Neural crest cell (in vitro differentiated cells): ENCODE results near the gene ZNF71. TPM values are rescaled to one million over a fixed set of nuclear protein-coding genes. Genes with fewer than 3 reads are reported as not detected.

ENCODE experiments used
- DNase-seq: peaks from one replicate; pipeline ENCODE4 v3.0.0; 2021; ENCODE audit warnings: low read depth, mixed read lengths, low spot score
- H3K27ac Mint-ChIP-seq: one replicate; pipeline ENCODE4 v1.8.0; 2021; ENCODE audit warnings: mild to moderate bottlenecking, mixed read lengths; ENCODE audit not compliant: unreplicated experiment
- H3K27me3 Mint-ChIP-seq: 2 replicates; pipeline ENCODE4 v1.8.0; 2021; ENCODE audit warnings: low read depth, mild to moderate bottlenecking, mixed read lengths
- H3K36me3 Mint-ChIP-seq: 2 replicates; pipeline ENCODE4 v1.8.0; 2021; ENCODE audit warnings: low read depth, mild to moderate bottlenecking, mixed read lengths
- H3K4me1 Mint-ChIP-seq: 2 replicates; pipeline ENCODE4 v1.8.0; 2021; ENCODE audit warnings: mixed read lengths
- H3K4me3 Mint-ChIP-seq: one replicate; pipeline ENCODE4 v1.8.0; 2021; ENCODE audit warnings: mild to moderate bottlenecking, mixed read lengths
- H3K9me3 Mint-ChIP-seq: 2 replicates; pipeline ENCODE4 v1.8.0; 2021; ENCODE audit warnings: mixed read lengths
- CTCF ChIP-seq: fragments of 200-600 bp; sonication (generic); conservative IDR thresholded peaks from 2 replicates; pipeline ENCODE4 v1.5.0; 2021; ENCODE audit warnings: antibody characterized with exemption, mild to moderate bottlenecking
- long read RNA-seq: library from polyadenylated mRNA; unstranded; transcript quantifications from one replicate; pipeline ENCODE4 v2.0.0, GENCODE V29; 2020
- total RNA-seq: library from RNA; stranded (reverse); gene quantifications from 2 replicates; pipeline ENCODE4 v1.2.1, GENCODE V29; 2021

ZNF71 gene
- 21.7 TPM in 2 replicates for total RNA-seq
- long read RNA-seq, full-length matches to known transcripts: 2 of 4 reads
- long read RNA-seq, partial matches to known transcripts: 1 of 4 reads
- long read RNA-seq, other reads (novel, unspliced or antisense): 1 of 4 reads

GRCh38 chr19:56594783-56595547 is at the start of gene ZNF71:
TSS of gene ZNF71 (plus strand) at chr19:56595302. CDS start at chr19:56601559, 6,257 bp downstream.
- DNase-seq: peak; percentile 87
- Mint-ChIP-seq H3K4me3 (peak within 1 kb of the TSS; percentile 94), H3K9me3 (peaks cover 27% of the 10 kb centered on the region), H3K27me3 (peaks cover 5% of the 10 kb centered on the region), H3K4me1 (peaks cover 12% of the 10 kb centered on the region), H3K27ac (peak within 1 kb of the TSS; percentile 99), H3K36me3 (peaks cover 46% of the 10 kb centered on the region)
- TF ChIP-seq CTCF: no peak

- no peaks in the 10 kb centered on the region for H3K27me3 Mint-ChIP-seq
- H3K4me3 Mint-ChIP-seq: no peak overlapping the region
- peaks cover 23% of the 10 kb centered on the region for H3K9me3 Mint-ChIP-seq
- DNase-seq: no peak
- TF ChIP-seq CTCF: no peak
- H3K36me3 Mint-ChIP-seq: peaks cover 63% of the 10 kb centered on the region
- H3K4me1 Mint-ChIP-seq: no peaks in the 10 kb centered on the region
- H3K27ac Mint-ChIP-seq: no peak overlapping the region
Measured at GRCh38 chr19:56547535-56547934, 47.6 kb upstream of the ZNF71 start.

- no peak for DNase-seq
- H3K27me3 Mint-ChIP-seq: no peaks in the 10 kb centered on the region
Measured at GRCh38 chr19:56554272-56554869, 40.7 kb upstream of the ZNF71 start.

GRCh38 chr19:56562766-56563165 is 32.3 kb upstream of the ZNF71 start:
- TF ChIP-seq CTCF: no peak
- peaks cover 34% of the 10 kb centered on the region for H3K9me3 Mint-ChIP-seq
- H3K36me3 Mint-ChIP-seq: peaks cover 47% of the 10 kb centered on the region
- H3K27ac Mint-ChIP-seq: no peak overlapping the region
- peaks cover 10% of the 10 kb centered on the region for H3K4me1 Mint-ChIP-seq
- H3K27me3 Mint-ChIP-seq: no peaks in the 10 kb centered on the region
- DNase-seq: no peak
- no peak overlapping the region for H3K4me3 Mint-ChIP-seq

More at GRCh38 chr19:56554272-56554869, 40.7 kb upstream of the ZNF71 start:
- H3K4me1 Mint-ChIP-seq: no peaks in the 10 kb centered on the region
- TF ChIP-seq CTCF: no peak
- no peak overlapping the region for H3K4me3 Mint-ChIP-seq
- H3K27ac Mint-ChIP-seq: no peak overlapping the region
- H3K36me3 Mint-ChIP-seq: peaks cover 58% of the 10 kb centered on the region
- H3K9me3 Mint-ChIP-seq: peaks cover 33% of the 10 kb centered on the region

GRCh38 chr19:56566904-56567273 is 28.2 kb upstream of the ZNF71 start:
- no peak for TF ChIP-seq CTCF
- Mint-ChIP-seq H3K9me3 (peaks cover 24% of the 10 kb centered on the region), H3K36me3 (peaks cover 65% of the 10 kb centered on the region), H3K27me3 (no peaks in the 10 kb centered on the region), H3K27ac (peak overlapping the region; percentile 96), H3K4me3 (peak overlapping the region; percentile 99), H3K4me1 (peaks cover 13% of the 10 kb centered on the region)
- DNase-seq: peak; percentile 32
